CD4-positive, alpha-beta T cell treated with Interleukin-6 for 4 hours (primary cell): ENCODE results near the gene MAMDC2.

ENCODE experiments used
- DNase-seq: peaks from one replicate; pipeline ENCODE4 v3.0.0-alpha.2; 2020; ENCODE audit warnings: mixed read lengths

The MAMDC2 gene

DNA sequence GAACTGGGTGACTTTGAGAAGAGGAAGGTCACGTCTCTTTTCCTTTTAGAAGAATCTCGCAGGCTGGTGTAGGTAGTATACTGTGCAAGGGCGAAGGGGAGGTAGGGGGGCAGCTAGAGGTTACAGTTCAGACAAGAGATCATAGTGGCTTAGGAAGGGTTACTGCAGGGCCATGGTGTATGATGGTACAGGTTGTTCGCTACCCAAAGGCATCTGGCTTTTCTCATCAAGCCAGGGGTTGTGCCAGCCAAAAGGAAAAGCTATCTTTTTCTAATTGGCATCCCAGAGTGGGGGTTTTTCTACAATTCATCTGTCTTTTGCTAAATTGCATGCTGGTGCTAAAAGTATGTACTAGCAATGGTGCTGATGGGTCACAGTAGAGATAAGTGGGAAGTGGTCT is 22.8 kb downstream of the MAMDC2 start:
- DNase-seq, result no peak

DNA sequence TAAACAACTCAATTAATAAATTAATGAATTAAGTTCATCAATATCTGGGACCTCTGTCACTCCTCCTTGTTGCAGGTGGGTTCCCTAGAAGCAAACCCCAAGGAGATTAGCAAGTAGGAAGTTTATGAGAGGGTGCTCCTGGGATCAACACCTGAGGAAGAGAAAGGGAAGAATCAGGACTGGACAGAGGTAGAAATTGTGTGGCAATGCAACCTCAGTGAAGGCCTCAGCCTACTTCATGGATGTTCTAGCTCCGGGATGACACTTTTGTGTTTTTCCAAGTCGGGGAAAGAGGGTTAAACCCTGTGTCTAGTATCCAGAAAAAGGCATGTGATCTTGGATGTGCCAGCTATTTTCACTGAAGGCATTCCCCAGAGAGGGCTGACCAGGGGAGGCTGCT is 23.2 kb downstream of the MAMDC2 start:
- no peak for DNase-seq

DNA sequence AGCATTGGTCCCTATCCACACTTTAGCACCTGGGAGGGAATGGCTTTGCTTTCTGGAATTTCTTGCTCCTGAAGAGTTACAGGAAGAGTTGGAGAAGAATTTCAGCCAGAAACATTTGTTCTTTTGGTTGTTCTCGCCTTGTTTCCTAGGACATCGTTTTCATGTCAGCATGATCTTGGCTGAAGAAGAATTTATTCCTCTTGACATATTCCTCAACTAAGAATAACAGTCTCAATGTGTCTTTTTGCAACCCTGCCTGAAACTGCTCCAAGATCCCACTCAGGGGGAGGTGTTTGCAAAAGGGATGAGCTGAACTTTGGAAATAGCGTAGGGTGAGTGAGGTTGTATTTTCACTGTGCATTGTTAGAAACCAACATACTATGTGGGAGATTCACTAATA is 26.1 kb downstream of the MAMDC2 start:
- no peak for DNase-seq

DNA sequence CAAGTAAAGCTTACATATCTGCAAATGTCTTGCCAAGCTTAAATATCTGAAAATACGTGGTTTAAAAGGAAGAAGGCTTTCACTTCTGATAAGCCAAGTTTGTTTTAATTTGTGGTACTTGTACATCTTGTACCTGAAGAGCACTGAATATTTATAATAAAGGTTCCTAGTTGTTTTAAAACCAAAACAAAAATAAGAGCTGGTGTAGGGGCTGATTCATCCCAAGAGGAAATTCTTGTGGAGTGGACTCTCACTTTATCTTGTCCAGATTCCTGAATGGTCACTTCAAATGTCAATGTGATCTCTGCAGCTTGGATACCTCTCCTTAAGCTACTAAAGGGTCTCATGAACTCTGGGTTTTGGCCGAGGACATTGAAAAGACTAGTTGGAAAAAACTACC is 29.5 kb downstream of the MAMDC2 start:
- DNase-seq, result no peak

DNA sequence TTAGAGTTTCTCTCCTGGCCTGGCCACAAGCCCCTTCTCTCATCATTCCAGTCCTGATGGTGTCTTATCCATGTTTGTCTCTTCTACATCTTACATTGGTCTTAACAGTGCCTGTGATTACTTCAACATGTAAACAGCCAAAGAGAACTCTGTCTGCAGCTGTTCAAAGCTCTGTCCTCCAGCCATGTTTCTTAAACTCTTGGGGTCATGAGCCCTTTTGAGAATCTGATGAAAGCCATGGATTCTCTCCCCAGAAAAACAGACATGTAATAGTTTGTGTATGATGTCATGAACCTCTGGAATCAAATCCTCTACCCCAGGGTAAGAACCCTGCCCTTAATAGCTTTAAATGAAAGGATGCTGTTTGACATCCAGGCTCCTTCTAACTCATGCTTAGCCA is 30.1 kb downstream of the MAMDC2 start:
- no peak for DNase-seq

DNA sequence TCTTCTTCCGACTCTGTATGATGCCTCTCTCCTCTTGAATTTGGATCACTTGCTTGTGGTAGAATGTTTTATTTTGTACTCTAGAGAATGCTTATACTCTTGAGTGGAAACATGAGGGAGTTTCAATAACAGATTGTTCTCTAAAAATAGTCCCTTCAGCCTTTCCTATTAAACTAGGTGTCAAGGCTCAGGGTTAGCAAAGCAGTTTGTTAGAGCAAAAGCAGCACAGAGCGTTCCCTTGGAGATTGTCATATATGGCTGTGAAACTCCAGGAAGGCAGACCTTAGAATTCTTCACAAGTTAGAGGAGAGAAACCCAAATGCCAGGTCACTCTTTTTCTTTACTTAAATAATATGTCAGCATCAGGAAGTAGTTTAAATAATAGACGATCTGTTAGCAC is 33.0 kb downstream of the MAMDC2 start:
- no peak for DNase-seq

DNA sequence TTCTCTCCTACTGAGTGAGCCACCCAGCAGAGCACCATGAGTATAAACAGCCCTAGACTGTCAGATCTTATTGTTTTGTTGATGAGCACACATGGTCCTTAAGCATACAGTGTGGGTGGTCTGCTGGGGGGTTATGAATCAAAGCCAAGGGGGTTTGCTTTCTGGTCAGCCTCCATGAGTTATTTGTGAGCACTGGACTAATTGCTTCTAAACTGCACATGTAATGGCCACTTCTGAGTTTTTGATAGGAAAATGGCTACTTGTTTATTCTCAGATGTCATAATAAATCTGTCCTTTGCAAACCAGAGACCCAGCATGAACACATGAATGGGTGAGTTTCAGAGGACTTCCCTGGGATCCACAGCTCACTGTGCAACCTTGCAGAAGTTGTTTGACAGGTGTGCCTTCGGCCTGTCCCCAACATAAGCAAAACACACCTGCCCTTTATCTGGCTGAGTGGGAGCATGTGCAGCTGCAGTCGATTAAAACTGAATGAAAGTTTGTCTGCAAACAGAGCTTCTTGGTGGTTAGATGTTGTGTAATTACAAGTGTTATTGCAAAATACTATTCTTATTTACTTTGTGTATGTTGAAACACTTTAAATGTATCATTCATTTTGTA is 35.9 kb downstream of the MAMDC2 start:
- no peak for DNase-seq

DNA sequence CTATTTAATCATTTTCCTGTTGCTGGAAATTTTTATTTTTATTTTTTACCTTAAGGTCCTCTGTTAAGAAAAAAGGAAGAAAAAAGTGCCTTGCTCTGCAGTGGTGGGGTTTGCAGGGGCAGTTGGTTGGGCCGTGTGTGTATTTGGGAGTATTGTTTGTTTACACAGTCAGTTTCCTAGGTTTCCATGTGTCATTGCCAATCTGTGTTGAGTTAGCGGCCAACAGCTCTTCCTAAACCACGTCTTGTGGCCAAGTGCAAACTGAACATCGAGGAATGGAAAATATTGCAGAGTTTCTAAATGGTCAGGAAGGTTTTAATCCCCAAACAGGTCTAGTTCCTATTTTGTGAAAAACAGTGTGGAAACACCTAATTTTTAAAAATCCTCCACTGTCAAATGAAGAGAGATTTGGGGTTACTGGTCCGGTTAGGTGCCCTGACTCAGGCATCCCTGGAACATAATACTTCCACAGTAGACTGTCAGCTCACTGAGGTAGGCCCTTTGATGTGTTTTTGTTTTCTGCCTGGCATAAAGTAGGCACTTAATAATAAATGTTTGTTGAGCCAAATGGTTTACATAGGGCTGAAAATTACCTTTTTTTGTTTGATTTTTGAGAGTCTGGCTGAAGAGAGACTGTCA is 37.0 kb downstream of the MAMDC2 start:
- DNase-seq, result no peak

DNA sequence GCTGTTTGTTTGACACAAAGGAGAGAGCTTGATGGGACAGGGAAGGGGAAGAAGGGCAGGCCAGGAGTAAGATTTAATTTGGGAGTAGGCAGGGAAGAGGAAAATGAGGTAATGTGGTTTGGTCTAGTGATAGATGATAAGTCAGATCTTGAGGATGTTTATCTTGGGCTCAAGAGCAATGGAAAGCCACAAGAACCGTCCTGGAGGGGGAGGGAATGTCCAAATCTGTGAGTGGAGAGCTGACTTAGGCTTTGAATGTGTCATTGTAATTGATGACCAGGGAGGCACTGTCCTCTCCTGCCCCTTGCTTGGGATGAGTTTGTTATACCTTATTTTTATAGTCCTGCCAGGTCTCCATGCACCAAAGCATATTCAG is 37.5 kb downstream of the MAMDC2 start:
- DNase-seq, result no peak

DNA sequence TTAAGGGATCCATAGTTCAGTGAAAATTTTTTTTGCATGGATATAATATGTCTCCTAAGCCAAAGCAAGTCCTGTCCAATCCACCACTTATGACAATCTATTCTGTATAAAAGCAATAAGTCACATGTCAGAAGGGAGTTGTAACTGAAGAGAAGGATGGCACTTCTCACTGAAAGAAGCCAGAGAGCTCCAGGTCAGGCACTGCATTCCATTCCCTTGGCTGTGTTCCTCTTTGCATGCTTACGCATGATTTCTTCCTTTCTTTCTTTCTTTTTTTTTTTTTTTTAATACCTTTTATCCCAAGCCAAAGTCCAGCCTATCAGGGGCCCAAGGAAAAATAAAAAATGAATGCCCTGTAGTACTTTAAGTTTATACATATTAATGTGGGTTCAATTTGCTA is 39.8 kb downstream of the MAMDC2 start:
- DNase-seq, result no peak

DNA sequence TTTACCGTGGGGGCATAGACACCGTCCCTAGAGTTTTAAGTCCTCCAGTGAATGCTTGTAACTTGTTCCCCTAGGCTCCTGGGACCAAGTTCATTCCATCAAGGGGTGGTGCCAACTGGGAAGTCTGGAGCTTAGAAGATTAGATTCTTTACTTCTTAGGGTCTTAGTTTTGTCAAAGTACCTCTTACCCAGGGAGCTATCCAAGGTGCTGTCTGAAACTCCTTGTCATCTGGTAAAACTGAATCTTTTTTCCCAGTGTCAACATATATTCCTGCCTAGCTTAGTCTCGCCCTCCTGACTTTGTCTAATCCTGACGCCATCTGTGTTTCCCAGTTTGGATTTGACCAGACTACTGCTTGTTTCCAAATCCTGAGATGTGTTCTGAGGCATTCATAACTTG is 41.6 kb downstream of the MAMDC2 start:
- DNase-seq, result no peak

DNA sequence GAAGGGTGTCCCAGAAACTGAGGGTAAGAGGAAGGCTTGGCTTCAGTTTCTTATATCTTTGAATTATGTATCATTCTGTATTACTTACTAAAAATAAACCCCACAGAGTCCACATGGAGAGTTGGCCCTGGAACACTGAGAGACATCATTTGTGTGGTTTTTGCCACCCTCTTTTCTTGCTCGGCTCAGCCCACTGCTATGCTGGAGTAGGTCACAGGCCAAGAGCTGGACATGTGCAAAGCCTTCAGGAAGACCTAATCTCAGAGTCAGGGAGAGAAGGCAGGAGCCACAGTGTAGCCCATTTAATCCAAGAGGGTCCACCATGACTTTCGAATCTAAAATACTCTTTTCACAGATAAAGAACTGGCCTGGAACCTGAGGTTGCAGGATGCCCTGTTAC is 47.5 kb downstream of the MAMDC2 start:
- DNase-seq, result no peak

DNA sequence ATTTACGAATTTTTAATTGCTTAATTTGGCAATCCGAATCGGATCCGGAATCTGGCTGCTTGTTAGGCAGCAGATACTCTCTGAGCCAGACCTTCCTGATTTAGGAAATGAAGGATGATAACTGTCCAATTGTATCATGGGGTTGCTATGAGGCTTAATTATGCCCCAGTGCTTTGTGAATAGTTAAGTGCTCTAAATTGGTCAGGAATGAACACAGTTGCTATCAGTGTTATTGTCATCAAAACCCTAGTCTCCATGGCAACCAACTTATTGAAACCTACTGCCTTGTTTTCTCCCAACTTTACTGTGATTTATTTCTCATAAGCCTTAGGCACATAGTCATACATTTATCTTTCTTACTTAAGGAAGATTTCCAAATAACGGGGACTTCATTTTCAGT is 47.9 kb downstream of the MAMDC2 start:
- DNase-seq, result no peak

DNA sequence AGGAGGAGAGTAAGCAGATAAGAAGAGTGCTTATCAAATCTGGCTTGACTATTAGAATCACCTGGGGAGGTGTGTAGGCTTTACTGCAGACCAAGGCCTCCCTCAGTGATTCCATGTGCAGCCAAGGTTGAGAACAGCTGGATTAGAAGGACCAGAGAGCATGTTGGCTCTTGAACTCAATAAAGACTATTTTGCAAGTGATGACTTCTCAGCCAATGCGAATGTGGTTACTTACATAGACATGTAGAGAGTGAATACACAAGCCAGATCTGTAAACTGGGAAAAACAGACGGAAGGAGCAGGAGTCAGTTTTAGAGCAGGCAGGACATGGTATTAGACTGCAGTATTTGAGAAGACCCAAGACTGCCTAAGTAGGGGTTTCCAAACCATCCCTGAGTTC is 48.5 kb downstream of the MAMDC2 start:
- no peak for DNase-seq

DNA sequence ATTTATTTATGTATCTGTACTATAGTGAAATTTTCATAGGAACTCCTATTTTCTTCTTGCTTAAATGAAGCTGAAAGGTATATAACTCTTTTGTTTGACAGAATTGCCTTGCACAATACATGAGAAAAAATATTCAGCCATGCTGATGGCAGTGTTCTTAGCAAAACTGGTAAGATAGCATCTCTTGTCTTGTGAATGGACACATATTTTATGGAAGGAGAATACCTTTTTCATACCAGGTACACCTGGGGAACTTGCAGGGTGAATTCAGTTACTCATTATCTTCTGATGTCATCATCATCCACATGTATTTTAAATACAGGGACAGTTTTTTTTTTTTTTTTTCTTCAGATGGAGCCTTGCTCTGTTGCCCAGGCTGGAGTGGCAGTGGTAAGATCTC is 49.4 kb downstream of the MAMDC2 start:
- DNase-seq, result no peak

DNA sequence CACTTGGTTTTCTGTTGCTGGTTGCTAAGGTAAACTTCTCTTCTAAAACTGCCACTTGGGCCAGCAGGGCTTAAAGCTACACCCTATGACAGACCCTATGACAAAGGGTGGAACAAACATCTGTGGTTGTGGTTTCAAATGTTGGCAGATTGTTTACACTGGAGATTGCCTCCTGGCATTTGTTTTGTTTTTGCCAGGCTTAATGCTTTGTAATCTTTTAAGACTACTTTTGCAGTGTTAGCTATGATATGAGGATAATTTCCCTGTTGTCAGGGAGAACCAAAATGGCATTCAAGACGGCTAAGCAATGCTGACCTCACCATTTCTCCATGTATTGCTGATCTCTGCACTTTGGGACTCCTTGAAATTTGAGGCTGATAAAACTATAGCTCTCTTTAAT is 50.3 kb downstream of the MAMDC2 start:
- DNase-seq, result no peak

DNA sequence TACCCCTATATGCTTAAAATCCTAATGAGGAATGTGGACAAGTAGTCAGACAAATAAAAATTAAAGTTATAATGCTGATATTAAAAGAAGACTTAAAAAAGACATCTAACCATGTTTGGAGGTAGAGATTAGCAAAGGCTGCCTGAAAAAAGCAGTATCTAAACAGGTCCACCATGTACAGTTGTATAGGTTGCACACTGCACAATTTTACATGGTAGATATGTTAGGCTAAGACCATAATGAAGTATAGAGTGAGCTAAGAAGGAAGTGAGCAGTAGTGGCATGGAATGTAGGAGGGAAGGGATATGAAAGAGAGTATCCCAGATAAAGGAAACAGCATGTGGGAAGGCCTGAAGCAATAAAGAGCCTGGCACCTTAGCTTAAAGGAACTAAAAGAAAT is 51.1 kb downstream of the MAMDC2 start:
- no peak for DNase-seq

DNA sequence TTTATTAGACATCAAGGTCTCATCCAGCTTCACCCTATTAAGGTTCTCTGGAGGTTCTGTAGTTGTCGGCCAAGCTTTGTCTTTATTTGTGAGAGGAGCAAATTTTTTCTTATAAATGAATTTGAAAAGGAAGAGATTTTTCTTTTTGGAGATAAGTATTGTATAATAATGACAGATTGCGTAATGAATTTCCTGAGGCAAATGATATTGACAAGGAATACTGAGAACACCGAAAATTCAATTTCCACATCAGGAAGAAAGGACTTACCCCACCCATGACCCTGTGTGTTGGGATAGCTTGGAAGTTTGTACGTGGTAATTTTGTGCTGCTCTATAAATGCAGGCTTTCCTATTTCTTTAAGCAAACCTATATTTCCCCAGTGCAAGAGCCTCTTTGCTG is 53.5 kb downstream of the MAMDC2 start:
- no peak for DNase-seq

DNA sequence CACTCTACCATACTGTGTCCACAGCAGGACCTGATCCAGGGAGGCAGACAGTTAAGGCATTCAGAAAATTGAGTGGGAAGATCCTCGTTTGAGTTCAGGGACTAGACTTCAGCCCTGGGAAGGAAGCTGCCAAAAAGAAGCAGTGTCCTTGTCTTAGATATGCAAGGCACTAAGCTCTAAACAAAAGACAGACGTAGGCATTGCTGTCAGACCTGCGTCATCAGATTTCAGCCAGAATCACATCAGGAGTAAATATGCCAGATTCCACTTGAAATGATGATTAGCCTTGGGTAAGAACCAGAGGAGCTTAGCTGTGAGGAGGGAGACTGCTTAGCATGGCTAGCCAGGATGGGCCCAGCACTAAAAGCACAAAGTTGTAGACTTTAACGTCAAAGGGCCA is 56.7 kb downstream of the MAMDC2 start:
- no peak for DNase-seq

DNA sequence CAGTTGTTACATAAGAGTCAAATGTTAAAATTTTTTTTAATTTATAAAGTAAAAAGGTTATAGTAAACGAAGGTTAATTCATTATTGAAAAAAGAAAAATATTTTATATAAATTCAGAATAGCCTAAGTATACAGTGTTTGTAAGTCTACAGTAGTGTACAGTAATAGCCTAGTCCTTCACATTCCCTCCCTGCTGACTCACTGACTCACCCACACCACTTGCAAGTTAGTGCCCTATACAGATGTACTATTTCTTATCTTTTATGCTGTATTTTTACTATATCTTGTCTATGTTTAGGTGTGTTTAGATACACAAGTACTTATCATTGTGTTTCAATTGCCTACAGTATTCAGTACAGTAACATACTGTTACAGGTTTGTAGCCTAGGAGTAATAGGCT is 57.6 kb downstream of the MAMDC2 start:
- DNase-seq, result no peak

DNA sequence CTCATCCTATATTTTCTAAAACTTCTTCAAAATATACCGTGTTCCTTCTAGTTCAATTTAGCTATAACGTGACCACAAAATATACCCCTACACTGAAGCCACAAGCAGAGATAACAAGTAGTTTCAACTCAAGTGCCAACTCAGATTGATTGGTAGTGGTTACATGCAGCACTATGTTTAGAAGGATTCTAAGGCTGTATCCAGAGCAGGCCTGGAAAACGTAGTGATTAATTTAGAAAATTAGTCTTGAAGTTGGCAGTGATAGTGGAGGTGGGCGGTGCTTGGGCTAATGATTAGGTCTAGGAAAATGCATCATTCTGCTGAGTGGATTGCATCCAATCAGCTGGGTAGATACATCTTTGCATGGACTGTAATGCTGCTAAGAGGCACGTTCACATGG is 61.5 kb downstream of the MAMDC2 start:
- DNase-seq, result no peak

DNA sequence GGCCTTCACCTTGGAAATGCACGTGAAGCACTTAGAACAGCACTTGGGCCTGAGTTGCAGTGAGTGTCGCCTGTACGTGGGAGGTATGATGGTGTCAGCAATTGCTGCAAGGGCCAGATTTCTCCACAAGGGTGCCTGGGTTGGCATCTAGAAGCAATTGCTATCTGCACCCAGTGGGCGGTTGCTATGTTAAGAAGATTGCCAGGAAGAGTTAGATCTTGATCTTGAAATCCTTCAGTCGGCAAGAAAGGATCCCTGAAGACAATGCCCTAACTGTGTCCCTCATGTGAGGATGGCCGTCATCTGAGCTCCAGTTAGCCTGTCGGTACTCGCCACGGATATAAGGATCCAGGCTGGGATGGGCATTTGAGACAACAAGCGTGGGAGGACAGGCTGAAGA is 62.9 kb downstream of the MAMDC2 start:
- no peak for DNase-seq

DNA sequence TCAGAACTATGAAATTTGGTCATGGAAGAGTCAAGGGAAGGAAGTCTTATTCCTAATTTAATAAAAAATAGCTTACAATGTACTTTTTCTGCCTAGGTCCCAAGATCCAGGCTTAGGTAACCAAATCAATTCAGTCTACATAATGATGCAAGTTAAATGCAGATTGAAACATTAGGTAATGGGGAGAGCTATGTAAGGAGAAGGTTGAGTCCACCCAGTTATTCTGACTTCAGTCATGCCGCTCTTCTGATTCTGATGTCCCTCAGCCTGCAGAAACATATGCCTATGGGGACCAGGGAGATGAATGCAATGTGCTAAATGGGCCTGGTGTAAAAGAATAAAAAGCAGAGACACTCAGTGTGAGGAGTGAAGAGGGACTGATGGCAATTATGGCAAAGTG is 63.9 kb downstream of the MAMDC2 start:
- DNase-seq, result no peak

DNA sequence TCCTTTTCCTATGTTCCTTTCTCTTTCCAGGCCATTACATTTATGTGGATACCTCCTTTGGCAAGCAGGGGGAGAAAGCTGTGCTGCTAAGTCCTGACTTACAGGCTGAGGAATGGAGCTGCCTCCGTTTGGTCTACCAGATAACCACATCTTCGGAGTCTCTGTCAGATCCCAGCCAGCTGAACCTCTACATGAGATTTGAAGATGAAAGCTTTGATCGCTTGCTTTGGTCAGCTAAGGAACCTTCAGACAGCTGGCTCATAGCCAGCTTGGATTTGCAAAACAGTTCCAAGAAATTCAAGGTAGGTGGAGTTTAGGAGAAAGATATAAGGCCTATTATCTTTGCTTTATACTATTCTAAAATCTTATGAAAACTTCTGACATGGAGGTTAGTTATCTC is 64.5 kb downstream of the MAMDC2 start:
- DNase-seq, result no peak
